ENCODE data around the gene INTS14. TPM values are rescaled to one million over a fixed set of nuclear protein-coding genes. Genes with fewer than 3 reads are reported as not detected.

Gene INTS14
- 10 to 100 TPM; 36.8 to 39.7 TPM for total RNA-seq

- H3K4me1 ChIP-seq (ENCODE audit: control insufficient read depth in 1 of 2, low read depth in 2 of 2): peaks cover 8 to 23% of the 10 kb centered on the region in 2 donors
- H3K9me3 ChIP-seq: no peaks in the 10 kb centered on the region
- ATAC-seq (ENCODE audit: insufficient number of reproducible peaks, low FRiP score, low read depth): peak; percentile 97
- DNase-seq (ENCODE audit: low spot score): peak; percentile 86
- TF ChIP-seq CTCF (IDR thresholded peaks at IDR 0.05): peak; percentile 55
- H3K4me3 ChIP-seq: peak within 1 kb of the TSS; percentile 90
- no peaks in the 10 kb centered on the region for H3K36me3 ChIP-seq
- H3K27ac ChIP-seq: peak within 1 kb of the TSS; percentile 97
- H3K27me3 ChIP-seq (replicated peaks; ENCODE audit: insufficient read depth): no peaks in the 10 kb centered on the region
These were observed at the start of gene INTS14 for GRCh38 chr15:65610871-65611718. Gene INTS14, minus strand, starts transcription at chr15:65611131. Its CDS starts 3,751 bp downstream, at chr15:65607380.

- DNase-seq (ENCODE audit: low spot score) (no peak), ATAC-seq (ENCODE audit: insufficient number of reproducible peaks, low FRiP score, low read depth) (no peak)
- Histone ChIP-seq H3K9me3 (no peaks in the 10 kb centered on the region), H3K27ac (no peak overlapping the region), H3K4me1 (ENCODE audit: control insufficient read depth in 1 of 2, low read depth in 2 of 2) (no peaks in the 10 kb centered on the region), H3K4me3 (no peak overlapping the region), H3K27me3 (replicated peaks; ENCODE audit: insufficient read depth) (no peaks in the 10 kb centered on the region), H3K36me3 (peaks cover 9% of the 10 kb centered on the region)
- no peak for TF ChIP-seq CTCF (IDR thresholded peaks at IDR 0.05)
These were observed 48.6 kb upstream of the INTS14 start for GRCh38 chr15:65659502-65660052.

- Histone ChIP-seq H3K27ac (no peak overlapping the region), H3K4me1 (ENCODE audit: control insufficient read depth in 1 of 2, low read depth in 2 of 2) (no peaks in the 10 kb centered on the region), H3K36me3 (peaks cover 3% of the 10 kb centered on the region), H3K27me3 (replicated peaks; ENCODE audit: insufficient read depth) (no peaks in the 10 kb centered on the region), H3K9me3 (no peaks in the 10 kb centered on the region), H3K4me3 (no peak overlapping the region)
- no peak for TF ChIP-seq CTCF (IDR thresholded peaks at IDR 0.05)
- DNase-seq (ENCODE audit: low spot score) (no peak), ATAC-seq (ENCODE audit: insufficient number of reproducible peaks, low FRiP score, low read depth) (no peak)
These were observed 44.5 kb upstream of the INTS14 start for GRCh38 chr15:65655457-65655856.

GRCh38 chr15:65655026-65655425, 44.1 kb upstream of the INTS14 start:
- no peak for TF ChIP-seq CTCF (IDR thresholded peaks at IDR 0.05)
- no peaks in the 10 kb centered on the region for H3K9me3 ChIP-seq
- peaks cover 3% of the 10 kb centered on the region for H3K36me3 ChIP-seq
- H3K27me3 ChIP-seq (replicated peaks; ENCODE audit: insufficient read depth): no peaks in the 10 kb centered on the region
- no peak overlapping the region for H3K27ac ChIP-seq
- DNase-seq (ENCODE audit: low spot score) (no peak), ATAC-seq (ENCODE audit: insufficient number of reproducible peaks, low FRiP score, low read depth) (no peak)
- no peak overlapping the region for H3K4me3 ChIP-seq
- no peaks in the 10 kb centered on the region for H3K4me1 ChIP-seq (ENCODE audit: control insufficient read depth in 1 of 2, low read depth in 2 of 2)

GRCh38 chr15:65653801-65654521, 43.0 kb upstream of the INTS14 start:
- no peak overlapping the region for H3K27ac ChIP-seq

More at GRCh38 chr15:65653801-65654521, 43.0 kb upstream of the INTS14 start:
- Histone ChIP-seq H3K27me3 (replicated peaks; ENCODE audit: insufficient read depth) (no peaks in the 10 kb centered on the region), H3K4me1 (ENCODE audit: control insufficient read depth in 1 of 2, low read depth in 2 of 2) (no peaks in the 10 kb centered on the region), H3K36me3 (peaks cover 3% of the 10 kb centered on the region), H3K4me3 (no peak overlapping the region), H3K9me3 (no peaks in the 10 kb centered on the region)
- DNase-seq (ENCODE audit: low spot score) (no peak), ATAC-seq (ENCODE audit: insufficient number of reproducible peaks, low FRiP score, low read depth) (no peak)
- TF ChIP-seq CTCF (IDR thresholded peaks at IDR 0.05): no peak

Measured in thoracic aorta (tissue), 2 donors.